Activated naive CD4-positive, alpha-beta T cell treated with anti-CD3 and anti-CD28 coated beads, Interleukin-2, amount 50 U/mL, for 24 hours (primary cell): ENCODE results near the gene MAP3K20.
"Not testable (repeated sequence)": the region's sequence is repeated elsewhere in the genome, so short reads cannot be mapped to it uniquely, and the experiment has no call there.

ENCODE experiments used
- H3K27ac Mint-ChIP-seq: one replicate; pipeline ENCODE4 v1.8.0; 2021; ENCODE audit warnings: mild to moderate bottlenecking, mixed read lengths
- H3K27me3 Mint-ChIP-seq: one replicate; pipeline ENCODE4 v1.8.0; 2021; ENCODE audit warnings: mixed read lengths
- H3K36me3 Mint-ChIP-seq: one replicate; pipeline ENCODE4 v1.8.0; 2021; ENCODE audit warnings: mixed read lengths
- H3K4me1 Mint-ChIP-seq: one replicate; pipeline ENCODE4 v1.8.0; 2021; ENCODE audit warnings: mixed read lengths
- H3K4me3 Mint-ChIP-seq: one replicate; pipeline ENCODE4 v1.8.0; 2021; ENCODE audit warnings: mild to moderate bottlenecking, mixed read lengths
- H3K9me3 Mint-ChIP-seq: one replicate; pipeline ENCODE4 v1.8.0; 2021; ENCODE audit warnings: mixed read lengths

MAP3K20 gene

GRCh38 chr2:173205375-173205774, 129.7 kb downstream of the MAP3K20 start:
- no peaks in the 10 kb centered on the region for H3K36me3 Mint-ChIP-seq
- H3K27me3 Mint-ChIP-seq = peaks cover 9% of the 10 kb centered on the region
- peaks cover 1% of the 10 kb centered on the region for H3K4me1 Mint-ChIP-seq
- no peaks in the 10 kb centered on the region for H3K9me3 Mint-ChIP-seq
- no peak overlapping the region for H3K27ac Mint-ChIP-seq
- H3K4me3 Mint-ChIP-seq = no peak overlapping the region

DNA sequence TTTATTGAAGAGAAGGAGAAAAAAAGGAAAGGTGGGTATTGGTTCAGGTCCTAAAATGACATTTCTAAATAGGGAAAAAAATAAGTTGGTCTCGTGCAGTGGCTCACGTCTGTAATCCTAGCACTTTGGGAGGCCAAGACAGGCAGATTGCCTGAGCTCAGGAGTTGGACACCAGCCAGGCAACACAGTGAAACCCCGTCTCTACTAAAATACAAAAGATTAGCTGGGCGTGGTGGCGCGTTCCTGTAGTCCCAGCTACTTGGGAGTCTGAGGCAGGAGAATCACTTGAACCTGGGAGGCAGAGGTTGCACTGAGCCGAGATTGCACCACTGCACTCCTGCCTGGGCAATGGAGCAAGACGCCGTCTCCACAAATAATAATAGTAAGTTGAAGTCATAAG, 131.5 kb downstream of the MAP3K20 start:
- not testable (repeated sequence) for H3K36me3 Mint-ChIP-seq, H3K4me1 Mint-ChIP-seq, H3K9me3 Mint-ChIP-seq, H3K4me3 Mint-ChIP-seq, H3K27ac Mint-ChIP-seq
- H3K27me3 Mint-ChIP-seq = peaks cover 15% of the 10 kb centered on the region

DNA sequence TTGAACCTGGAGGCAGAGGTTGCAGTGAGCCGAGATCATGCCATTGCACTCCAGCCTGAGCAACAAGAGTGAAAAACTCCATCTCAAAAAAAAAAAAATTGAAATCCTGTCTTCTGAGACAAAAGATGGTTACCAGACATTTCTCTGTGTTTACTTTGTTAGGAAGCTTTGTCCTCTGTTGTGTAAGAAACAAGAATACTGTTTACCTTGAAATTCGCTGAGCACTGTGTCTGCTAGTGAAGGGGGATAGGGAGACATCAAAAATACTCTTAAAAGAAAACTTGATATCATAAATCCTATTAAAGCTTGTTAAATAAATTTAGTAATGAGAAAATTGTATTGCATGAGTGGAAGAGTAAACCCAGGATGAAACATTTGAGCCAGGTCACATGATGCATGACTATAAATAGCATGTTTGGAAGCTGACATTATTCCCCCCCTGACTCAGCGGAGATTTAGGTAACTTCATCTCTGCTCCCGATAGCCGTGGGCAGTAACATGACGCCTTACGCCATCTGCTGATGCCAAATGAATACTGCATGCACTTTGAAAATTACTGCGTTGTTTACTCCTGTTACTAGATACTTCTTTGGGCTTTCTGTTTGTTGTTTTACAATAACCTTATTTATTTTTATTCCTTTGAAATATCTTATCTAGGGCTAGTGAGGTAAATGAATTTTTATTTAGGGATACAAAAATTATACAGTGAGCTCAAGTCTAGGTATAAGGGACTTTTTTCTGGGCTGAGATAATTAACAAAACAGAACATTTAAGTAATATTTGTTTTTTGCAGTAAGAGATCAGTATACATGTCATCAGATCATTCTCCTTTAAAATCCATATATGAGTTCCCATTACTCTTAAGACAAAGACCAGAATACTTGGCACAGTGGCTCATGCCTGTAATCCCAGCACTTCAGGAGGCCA, 134.9 kb downstream of the MAP3K20 start:
- H3K9me3 Mint-ChIP-seq = no peaks in the 10 kb centered on the region
- no peak overlapping the region for H3K4me3 Mint-ChIP-seq
- peaks cover 6% of the 10 kb centered on the region for H3K4me1 Mint-ChIP-seq
- no peak overlapping the region for H3K27ac Mint-ChIP-seq
- peaks cover 15% of the 10 kb centered on the region for H3K27me3 Mint-ChIP-seq
- no peaks in the 10 kb centered on the region for H3K36me3 Mint-ChIP-seq

DNA sequence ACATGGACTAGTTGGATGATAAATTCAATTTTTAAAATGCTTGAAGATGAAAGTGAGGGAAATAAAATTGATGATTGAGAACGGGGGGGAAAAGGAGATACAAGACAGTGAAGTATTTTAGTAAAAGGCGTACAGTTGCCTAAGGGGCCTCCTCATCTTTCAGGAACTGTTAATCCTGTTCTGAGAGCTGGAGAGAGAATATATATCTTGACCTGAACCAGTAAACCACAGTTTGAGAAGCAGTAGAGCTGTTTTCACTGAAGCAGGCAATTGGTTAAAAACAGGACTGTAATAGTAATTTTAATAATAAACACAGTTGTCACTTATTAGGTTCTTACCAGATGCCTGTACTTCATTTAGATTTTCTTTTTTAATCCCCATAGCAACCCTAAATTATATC, 137.5 kb downstream of the MAP3K20 start:
- Mint-ChIP-seq H3K27ac (no peak overlapping the region), H3K9me3 (no peaks in the 10 kb centered on the region), H3K4me1 (peaks cover 6% of the 10 kb centered on the region), H3K27me3 (peaks cover 14% of the 10 kb centered on the region), H3K4me3 (no peak overlapping the region), H3K36me3 (no peaks in the 10 kb centered on the region)

GRCh38 chr2:173214213-173214612, 138.6 kb downstream of the MAP3K20 start:
- Mint-ChIP-seq H3K4me3 (no peak overlapping the region), H3K9me3 (no peaks in the 10 kb centered on the region), H3K36me3 (no peaks in the 10 kb centered on the region), H3K4me1 (peaks cover 10% of the 10 kb centered on the region), H3K27ac (no peak overlapping the region), H3K27me3 (peaks cover 14% of the 10 kb centered on the region)

DNA sequence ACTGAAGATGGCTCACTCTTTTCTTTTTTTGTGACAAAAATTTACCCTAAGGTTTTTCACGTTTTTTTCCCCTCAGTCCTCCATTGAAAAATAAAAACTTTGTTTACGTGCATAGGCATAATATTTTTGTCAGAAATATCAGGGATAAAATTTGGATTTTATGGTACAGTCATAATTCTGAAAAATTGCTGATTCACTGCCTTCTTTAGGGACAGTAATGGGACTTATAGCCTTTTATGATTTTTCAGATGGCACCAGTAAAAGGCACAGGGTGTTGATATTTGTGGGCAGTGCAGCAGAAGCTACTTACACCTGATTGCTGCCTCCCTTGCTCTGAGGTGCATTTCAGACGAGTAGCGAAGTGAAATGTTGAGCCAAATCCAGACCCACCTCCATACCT, 139.7 kb downstream of the MAP3K20 start:
- no peak overlapping the region for H3K4me3 Mint-ChIP-seq
- H3K4me1 Mint-ChIP-seq = peaks cover 9% of the 10 kb centered on the region
- peaks cover 7% of the 10 kb centered on the region for H3K27me3 Mint-ChIP-seq
- no peaks in the 10 kb centered on the region for H3K9me3 Mint-ChIP-seq
- no peaks in the 10 kb centered on the region for H3K36me3 Mint-ChIP-seq
- H3K27ac Mint-ChIP-seq = no peak overlapping the region

GRCh38 chr2:173216051-173216450, 140.4 kb downstream of the MAP3K20 start:
- Mint-ChIP-seq H3K9me3 (no peaks in the 10 kb centered on the region), H3K4me1 (peaks cover 4% of the 10 kb centered on the region), H3K36me3 (no peaks in the 10 kb centered on the region), H3K4me3 (no peak overlapping the region), H3K27ac (no peak overlapping the region), H3K27me3 (peaks cover 4% of the 10 kb centered on the region)

GRCh38 chr2:173216668-173217067, 141.0 kb downstream of the MAP3K20 start:
- Mint-ChIP-seq H3K9me3 (no peaks in the 10 kb centered on the region), H3K27ac (no peak overlapping the region), H3K36me3 (no peaks in the 10 kb centered on the region), H3K4me3 (no peak overlapping the region), H3K4me1 (peaks cover 4% of the 10 kb centered on the region), H3K27me3 (peaks cover 1% of the 10 kb centered on the region)

DNA sequence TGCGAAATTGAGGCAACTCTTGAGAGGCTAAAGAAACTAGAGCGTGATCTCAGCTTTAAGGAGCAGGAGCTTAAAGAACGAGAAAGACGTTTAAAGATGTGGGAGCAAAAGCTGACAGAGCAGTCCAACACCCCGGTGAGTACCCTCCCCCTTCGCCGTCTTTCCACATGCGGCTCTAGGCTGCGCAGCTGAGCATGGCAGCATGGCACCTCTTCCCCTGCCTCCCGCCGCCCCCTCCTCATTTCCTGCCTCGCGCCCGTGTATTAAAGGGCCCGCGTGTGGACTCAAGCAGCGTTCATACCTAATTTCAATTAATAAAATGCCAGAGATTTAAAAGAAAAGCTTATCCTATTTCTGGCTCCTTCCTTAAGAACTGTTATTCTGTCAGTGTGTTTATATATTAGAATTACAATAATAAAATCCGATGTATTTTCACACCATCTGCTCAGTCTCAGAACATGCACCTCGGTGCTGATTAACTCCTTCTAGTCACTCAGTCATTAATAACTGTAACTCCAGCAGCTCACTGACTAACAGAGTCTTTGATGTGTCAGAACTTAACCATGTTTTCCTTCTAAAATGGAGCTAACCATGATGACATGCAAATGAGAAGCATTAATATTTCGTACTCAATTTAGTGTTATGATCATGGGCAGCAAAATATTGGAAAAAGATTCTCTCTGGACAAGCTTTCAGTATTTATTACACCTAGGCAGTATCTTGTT, 141.6 kb downstream of the MAP3K20 start:
- no peaks in the 10 kb centered on the region for H3K36me3 Mint-ChIP-seq
- H3K4me3 Mint-ChIP-seq = no peak overlapping the region
- H3K27me3 Mint-ChIP-seq = peaks cover 1% of the 10 kb centered on the region
- no peak overlapping the region for H3K27ac Mint-ChIP-seq
- H3K4me1 Mint-ChIP-seq = peaks cover 4% of the 10 kb centered on the region
- no peaks in the 10 kb centered on the region for H3K9me3 Mint-ChIP-seq

DNA sequence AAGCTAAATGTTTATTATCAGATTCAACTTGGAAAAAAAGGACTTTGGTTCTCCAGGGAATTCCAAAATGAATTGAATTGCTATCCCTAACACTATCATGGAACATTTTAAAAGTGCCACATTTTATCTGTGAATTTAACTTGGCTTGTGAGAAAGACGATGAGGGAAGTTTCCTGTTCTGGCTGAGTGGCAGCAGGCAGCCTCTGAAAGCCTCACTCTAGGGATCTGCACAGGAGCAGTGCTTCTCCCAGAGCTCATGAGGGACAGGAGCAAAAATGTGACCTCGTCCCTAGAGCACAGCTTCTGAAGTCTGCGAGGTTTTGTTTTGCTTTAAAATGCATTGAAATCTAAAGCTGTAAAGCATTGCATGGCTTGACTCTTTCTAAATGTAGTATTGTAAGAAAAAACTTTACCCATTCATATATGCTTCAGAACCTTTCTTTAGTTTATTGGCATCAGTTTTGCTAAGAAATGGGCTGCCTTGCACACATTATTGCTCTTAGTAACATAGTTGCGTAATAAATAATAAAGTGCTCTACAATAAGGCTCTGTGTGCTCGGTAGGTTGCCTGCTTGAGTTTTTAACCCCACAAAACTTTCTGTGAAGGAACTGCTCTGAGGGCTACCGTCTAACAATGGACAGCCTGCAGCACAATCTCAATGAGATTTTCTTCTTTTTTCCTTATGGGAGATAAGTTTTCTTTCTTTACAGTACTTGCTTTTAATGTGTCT, 142.8 kb downstream of the MAP3K20 start:
- Mint-ChIP-seq H3K27me3 (peaks cover 3% of the 10 kb centered on the region), H3K27ac (no peak overlapping the region), H3K9me3 (no peaks in the 10 kb centered on the region), H3K4me3 (no peak overlapping the region), H3K4me1 (peaks cover 4% of the 10 kb centered on the region), H3K36me3 (no peaks in the 10 kb centered on the region)

- H3K36me3 Mint-ChIP-seq = no peaks in the 10 kb centered on the region
- no peak overlapping the region for H3K4me3 Mint-ChIP-seq
- no peaks in the 10 kb centered on the region for H3K9me3 Mint-ChIP-seq
- peaks cover 3% of the 10 kb centered on the region for H3K27me3 Mint-ChIP-seq
- H3K27ac Mint-ChIP-seq = no peak overlapping the region
- peaks cover 4% of the 10 kb centered on the region for H3K4me1 Mint-ChIP-seq
Measured at GRCh38 chr2:173221132-173221695, 145.6 kb downstream of the MAP3K20 start.

DNA sequence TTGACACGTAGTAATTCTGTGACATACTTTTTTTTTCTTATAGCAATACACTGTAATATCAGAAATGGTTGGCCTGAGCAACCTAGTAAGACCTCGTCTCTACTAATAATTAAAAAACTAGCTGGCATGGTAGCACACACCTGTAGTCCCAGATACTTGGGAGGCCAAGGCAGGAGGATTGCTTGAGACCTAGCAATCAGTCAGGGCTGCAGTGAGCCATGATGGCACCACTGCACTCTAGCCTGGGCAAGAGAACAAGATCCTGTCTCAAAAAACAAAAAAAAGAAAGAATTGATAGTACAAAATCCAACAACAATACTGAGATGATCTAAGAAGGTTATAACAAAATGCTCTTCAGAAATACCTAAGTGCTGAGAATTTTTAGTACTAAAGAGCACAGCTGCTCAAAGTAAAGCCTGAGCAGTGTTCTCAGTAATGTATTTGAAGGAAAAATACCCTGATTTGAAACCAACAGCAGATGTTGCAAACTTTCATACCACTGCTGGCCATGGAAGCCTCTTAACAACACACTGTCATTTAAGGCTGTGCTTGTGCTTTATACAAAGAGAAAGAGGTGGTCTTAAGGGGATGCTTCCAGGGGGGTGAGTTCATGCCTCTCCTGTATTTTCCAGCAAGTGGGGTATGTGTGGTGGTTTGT, 146.4 kb downstream of the MAP3K20 start:
- Mint-ChIP-seq H3K27ac (no peak overlapping the region), H3K27me3 (peaks cover 4% of the 10 kb centered on the region), H3K4me1 (peaks cover 4% of the 10 kb centered on the region), H3K4me3 (no peak overlapping the region), H3K36me3 (no peaks in the 10 kb centered on the region), H3K9me3 (no peaks in the 10 kb centered on the region)

DNA sequence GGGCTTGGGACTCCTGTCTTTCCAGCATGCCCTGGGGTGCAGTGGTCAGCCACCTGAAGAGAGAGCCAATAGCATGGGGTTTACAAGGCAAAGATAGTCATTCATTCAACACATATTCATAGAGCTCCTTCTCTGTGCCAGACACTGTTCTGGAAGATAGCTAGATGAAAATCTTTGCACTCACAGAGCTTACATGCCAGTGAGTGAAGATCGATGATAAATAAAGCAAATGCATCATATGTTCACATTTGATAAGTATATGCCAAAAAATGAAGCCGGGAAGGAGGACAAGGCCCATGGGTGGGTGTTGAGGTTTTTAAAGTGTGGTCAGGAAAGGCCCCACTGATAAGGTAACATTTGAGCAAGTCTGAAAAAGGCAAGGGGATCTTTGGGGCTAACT, 148.2 kb downstream of the MAP3K20 start:
- H3K36me3 Mint-ChIP-seq = no peaks in the 10 kb centered on the region
- H3K27ac Mint-ChIP-seq = no peak overlapping the region
- H3K4me1 Mint-ChIP-seq = peaks cover 2% of the 10 kb centered on the region
- no peaks in the 10 kb centered on the region for H3K9me3 Mint-ChIP-seq
- H3K27me3 Mint-ChIP-seq = peaks cover 8% of the 10 kb centered on the region
- H3K4me3 Mint-ChIP-seq = no peak overlapping the region

DNA sequence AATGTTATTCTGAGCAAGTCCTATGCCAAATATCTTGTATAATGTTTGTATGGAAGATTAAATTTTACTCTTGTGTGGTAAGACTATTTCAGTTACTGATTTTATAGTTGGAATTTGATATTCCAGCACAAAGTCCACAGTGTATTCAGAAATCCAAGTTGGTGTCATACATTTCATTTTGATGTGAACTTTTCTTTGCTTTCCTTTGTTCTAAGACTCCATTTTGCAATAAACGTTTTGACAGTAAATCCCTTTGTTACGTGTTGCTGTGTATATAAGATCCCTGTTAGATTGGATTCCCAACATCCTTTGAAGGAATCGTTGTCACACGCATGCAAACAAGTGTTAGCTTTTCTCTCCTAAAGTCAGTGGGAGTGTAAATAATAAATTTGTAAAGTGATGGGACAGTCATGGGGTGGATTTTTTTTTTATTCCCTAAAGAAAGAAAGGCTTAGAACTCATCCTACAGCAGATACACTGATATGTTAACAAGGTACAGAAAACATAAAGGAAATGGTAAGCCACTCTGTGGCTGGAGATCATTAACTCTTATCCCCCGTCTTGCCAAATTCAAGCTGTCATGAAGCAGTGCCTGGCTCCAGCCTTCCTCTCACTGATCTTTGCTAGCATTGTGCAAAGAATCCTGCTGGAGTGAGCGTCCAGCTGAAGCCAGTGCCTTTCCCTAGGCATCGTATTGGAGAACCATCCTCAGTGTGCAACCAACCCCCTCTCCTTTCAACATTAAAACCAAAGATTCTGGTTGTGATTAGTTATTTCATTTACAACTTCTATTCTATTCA, 151.5 kb downstream of the MAP3K20 start:
- no peaks in the 10 kb centered on the region for H3K9me3 Mint-ChIP-seq
- H3K4me1 Mint-ChIP-seq = no peaks in the 10 kb centered on the region
- H3K27me3 Mint-ChIP-seq = peaks cover 6% of the 10 kb centered on the region
- no peak overlapping the region for H3K27ac Mint-ChIP-seq
- H3K36me3 Mint-ChIP-seq = no peaks in the 10 kb centered on the region
- no peak overlapping the region for H3K4me3 Mint-ChIP-seq
